GM12891 (cell line): Measurements from ENCODE around the gene GPD1L.

ENCODE experiments used
- PAX5 ChIP-seq: IDR thresholded peaks from 2 replicates; pipeline ENCODE4 v1.6.1; 2011; ENCODE audit warnings: low read length, moderate library complexity, mild to moderate bottlenecking; ENCODE audit not compliant: insufficient read depth, severe bottlenecking
- POLR2A ChIP-seq: IDR thresholded peaks from 2 replicates; pipeline ENCODE4 v1.6.1; 2011; ENCODE audit warnings: low read depth, low read length, control low read depth
- POLR2AphosphoS5 ChIP-seq: IDR thresholded peaks from 2 replicates; pipeline ENCODE4 v1.6.1; 2011; ENCODE audit warnings: low read depth, low read length, control low read depth
- POU2F2 ChIP-seq: IDR thresholded peaks from 2 replicates; pipeline ENCODE4 v1.6.1; 2011; ENCODE audit warnings: low read depth, mild to moderate bottlenecking, control low read depth, low read length, moderate library complexity
- SPI1 ChIP-seq: IDR thresholded peaks from 2 replicates; pipeline ENCODE4 v1.6.1; 2011; ENCODE audit warnings: low read depth, low read length, control low read depth
- TAF1 ChIP-seq: IDR thresholded peaks from 2 replicates; pipeline ENCODE4 v1.6.1; 2011; ENCODE audit warnings: low read depth, low read length, control low read depth

DNA sequence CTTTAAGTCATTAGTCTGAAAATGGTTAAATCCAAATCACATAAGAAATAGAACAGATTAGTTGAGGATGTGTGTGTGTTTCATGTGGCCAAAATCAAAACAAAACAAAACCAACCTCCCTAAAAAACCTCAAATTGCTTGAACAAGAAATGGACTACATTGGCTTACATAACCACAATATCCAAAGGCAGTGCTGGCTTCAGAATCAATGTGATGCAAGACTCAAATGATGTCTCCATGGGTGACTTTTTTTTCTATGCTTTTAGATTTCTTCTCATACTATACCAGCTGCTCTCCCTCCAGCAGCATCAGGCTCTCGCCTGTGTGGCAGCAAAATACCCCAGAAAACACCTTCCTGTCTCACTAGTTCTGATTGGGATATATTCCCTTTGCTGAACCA is 96.1 kb downstream of the GPD1L start:
- TF ChIP-seq POLR2A: no peak
- TF ChIP-seq TAF1: no peak
- no peak for TF ChIP-seq POLR2AphosphoS5
- no peak for TF ChIP-seq PAX5
- no peak for TF ChIP-seq SPI1
- TF ChIP-seq POU2F2: no peak
